Measurements from ENCODE around the gene TUBGCP3. TPM values are rescaled to one million over a fixed set of nuclear protein-coding genes. Genes with fewer than 3 reads are reported as not detected.

The TUBGCP3 gene
- total and polyA plus RNA-seq, 4 donors, result 3.6 to 45.9 (median 27.4) TPM

DNA sequence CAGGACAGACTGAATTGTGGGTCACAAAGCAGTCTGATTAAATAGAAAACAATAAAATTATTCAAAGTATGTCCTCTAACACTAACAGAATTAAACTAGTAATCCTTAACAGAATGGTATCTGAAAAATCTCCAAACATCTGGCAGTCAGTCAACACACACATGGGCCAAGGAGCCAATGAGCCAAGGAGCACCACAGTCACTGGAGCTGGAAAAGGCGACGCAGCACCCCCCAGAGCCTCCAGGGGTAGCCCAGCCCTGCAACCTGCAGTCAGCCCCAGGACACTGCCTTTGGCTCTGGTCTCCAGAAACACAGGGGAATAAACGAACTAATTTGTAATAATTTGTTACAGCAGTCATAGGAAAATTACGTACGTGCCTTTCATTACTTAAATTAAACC lies 12.3 kb downstream of the TUBGCP3 start:
- intact Hi-C loops (cut with DNase I), result no loop called here
- 44 to 45% methylated on average over 5 of the region's 5 CpGs for WGBS, 2 donors
- Histone ChIP-seq H3K9me3 (ENCODE audit: control insufficient read depth, low read length) (no peaks in the 10 kb centered on the region), H3K27me3 (ENCODE audit: control insufficient read depth in 1 of 2, insufficient read depth in 2 of 2, low read length in 1 of 2) (no peaks in the 10 kb centered on the region), H3K4me3 (ENCODE audit: low read length in 2 of 2) (no peak overlapping the region), H3K27ac (ENCODE audit: low read depth in 1 of 2, low read length in 2 of 2) (no peak overlapping the region), H3K4me1 (ENCODE audit: control insufficient read depth in 1 of 2, insufficient read depth in 2 of 2, low read length in 2 of 2) (peaks cover 0 to 2% of the 10 kb centered on the region in 2 donors), H3K36me3 (ENCODE audit: control insufficient read depth in 1 of 2, insufficient read depth in 2 of 2, low read length in 1 of 2) (no peaks in the 10 kb centered on the region)
- no peak for DNase-seq
- ATAC-seq (ENCODE audit: low FRiP score), result no peak

DNA sequence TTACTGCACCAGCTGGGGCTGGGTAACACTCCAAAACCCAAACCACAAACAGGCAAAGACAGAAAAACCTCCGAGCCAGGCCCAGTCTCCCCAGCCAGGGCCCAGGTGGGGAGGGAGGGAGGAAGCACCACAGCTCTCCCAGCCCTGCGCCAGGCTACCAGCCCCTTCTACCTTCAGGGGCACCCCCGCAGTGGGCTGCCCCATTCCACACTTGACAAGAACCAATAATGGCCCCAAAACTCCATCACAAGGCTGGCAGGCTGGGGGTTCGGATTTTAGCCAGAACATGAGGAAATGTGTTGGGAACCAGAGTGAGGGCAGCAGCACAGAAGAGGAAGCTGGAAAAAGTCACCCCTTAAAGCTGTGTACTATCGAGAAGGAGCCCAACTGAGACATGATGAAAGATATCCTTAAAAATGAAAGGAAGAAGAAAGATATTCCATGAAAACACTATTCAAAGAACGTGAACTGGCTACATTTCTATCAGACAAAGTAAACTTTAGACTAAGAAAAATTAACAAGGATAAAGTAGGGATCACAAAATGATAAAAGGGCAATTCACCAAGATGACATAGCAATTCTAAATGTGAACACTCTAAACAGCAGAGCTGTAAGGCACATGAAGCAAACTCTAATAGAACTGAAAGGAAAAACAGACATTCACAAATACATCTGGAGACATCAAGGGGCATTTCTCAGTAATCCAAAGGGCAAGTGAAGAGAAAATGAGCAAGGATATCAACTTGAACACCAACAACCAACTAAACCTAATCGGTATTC lies 12.9 kb downstream of the TUBGCP3 start:
- H3K4me3 ChIP-seq (ENCODE audit: low read length in 2 of 2), result no peak overlapping the region
- H3K4me1 ChIP-seq (ENCODE audit: control insufficient read depth in 1 of 2, insufficient read depth in 2 of 2, low read length in 2 of 2), result peaks cover 0 to 2% of the 10 kb centered on the region in 2 donors
- no peak overlapping the region for H3K27ac ChIP-seq (ENCODE audit: low read depth in 1 of 2, low read length in 2 of 2)
- intact Hi-C loops (cut with DNase I), result no loop called here
- DNase-seq (no peak), ATAC-seq (ENCODE audit: low FRiP score) (no peak)
- H3K36me3 ChIP-seq (ENCODE audit: control insufficient read depth in 1 of 2, insufficient read depth in 2 of 2, low read length in 1 of 2), result no peaks in the 10 kb centered on the region
- 55 to 61% methylated on average over 7 of the region's 7 CpGs for WGBS, 2 donors
- H3K9me3 ChIP-seq (ENCODE audit: control insufficient read depth, low read length), result no peaks in the 10 kb centered on the region
- no peaks in the 10 kb centered on the region for H3K27me3 ChIP-seq (ENCODE audit: control insufficient read depth in 1 of 2, insufficient read depth in 2 of 2, low read length in 1 of 2)

DNA sequence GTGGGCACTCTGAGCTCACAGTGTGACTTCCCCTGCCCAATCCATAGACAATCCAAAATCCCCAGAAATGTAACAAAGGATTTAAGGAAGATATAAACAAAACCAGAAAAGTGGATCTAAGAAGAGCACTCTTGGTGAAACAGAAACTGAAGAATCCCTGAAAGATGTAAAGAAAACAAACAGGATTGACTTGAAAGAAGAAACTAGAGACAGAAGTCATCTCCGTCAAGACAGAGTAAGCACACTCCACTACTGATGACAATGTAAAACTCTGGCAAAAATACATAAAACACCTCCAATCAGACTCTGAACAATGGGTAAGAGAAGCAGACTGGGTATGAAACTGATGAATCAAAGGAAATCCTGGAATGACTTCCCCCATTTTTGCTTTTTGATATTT lies 13.5 kb downstream of the TUBGCP3 start:
- Histone ChIP-seq H3K4me1 (ENCODE audit: control insufficient read depth in 1 of 2, insufficient read depth in 2 of 2, low read length in 2 of 2) (peaks cover 0 to 2% of the 10 kb centered on the region in 2 donors), H3K4me3 (ENCODE audit: low read length in 2 of 2) (no peak overlapping the region), H3K9me3 (ENCODE audit: control insufficient read depth, low read length) (no peaks in the 10 kb centered on the region), H3K27ac (ENCODE audit: low read depth in 1 of 2, low read length in 2 of 2) (no peak overlapping the region), H3K27me3 (ENCODE audit: control insufficient read depth in 1 of 2, insufficient read depth in 2 of 2, low read length in 1 of 2) (no peaks in the 10 kb centered on the region), H3K36me3 (ENCODE audit: control insufficient read depth in 1 of 2, insufficient read depth in 2 of 2, low read length in 1 of 2) (no peaks in the 10 kb centered on the region)
- DNase-seq (no peak), ATAC-seq (ENCODE audit: low FRiP score) (no peak)
- intact Hi-C loops (cut with DNase I), result no loop called here
- WGBS, 2 donors, result 91 to 92% methylated on average over 1 of the region's 1 CpG

DNA sequence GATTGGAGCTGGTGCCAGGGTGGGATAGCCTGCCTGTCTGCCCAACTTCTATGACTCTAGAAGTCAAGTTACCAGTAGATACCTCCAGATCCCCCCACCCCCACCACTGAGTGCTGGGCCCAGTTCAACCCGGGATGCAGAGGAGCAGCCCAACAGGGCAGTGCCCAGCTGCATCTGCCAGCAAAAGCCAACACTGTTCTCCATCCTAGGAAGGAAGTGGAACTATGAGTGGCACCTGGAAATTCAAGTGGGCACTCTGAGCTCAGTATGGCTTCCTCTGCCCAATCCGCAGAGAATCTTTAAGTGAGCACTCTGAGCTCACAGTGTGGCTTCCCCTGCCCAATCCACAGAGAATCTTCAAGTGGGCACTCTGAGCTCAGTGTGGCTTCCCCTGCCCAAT lies 14.2 kb downstream of the TUBGCP3 start:
- Histone ChIP-seq H3K36me3 (ENCODE audit: control insufficient read depth in 1 of 2, insufficient read depth in 2 of 2, low read length in 1 of 2) (no peaks in the 10 kb centered on the region), H3K4me1 (ENCODE audit: control insufficient read depth in 1 of 2, insufficient read depth in 2 of 2, low read length in 2 of 2) (peaks cover 0 to 2% of the 10 kb centered on the region in 2 donors), H3K27me3 (ENCODE audit: control insufficient read depth in 1 of 2, insufficient read depth in 2 of 2, low read length in 1 of 2) (no peaks in the 10 kb centered on the region), H3K27ac (ENCODE audit: low read depth in 1 of 2, low read length in 2 of 2) (no peak overlapping the region), H3K9me3 (ENCODE audit: control insufficient read depth, low read length) (no peaks in the 10 kb centered on the region), H3K4me3 (ENCODE audit: low read length in 2 of 2) (no peak overlapping the region)
- no peak for ATAC-seq (ENCODE audit: low FRiP score)
- intact Hi-C loops (cut with DNase I), result no loop called here
- no peak for DNase-seq
- 75 to 82% methylated on average over 2 of the region's 2 CpGs for WGBS, 2 donors

DNA sequence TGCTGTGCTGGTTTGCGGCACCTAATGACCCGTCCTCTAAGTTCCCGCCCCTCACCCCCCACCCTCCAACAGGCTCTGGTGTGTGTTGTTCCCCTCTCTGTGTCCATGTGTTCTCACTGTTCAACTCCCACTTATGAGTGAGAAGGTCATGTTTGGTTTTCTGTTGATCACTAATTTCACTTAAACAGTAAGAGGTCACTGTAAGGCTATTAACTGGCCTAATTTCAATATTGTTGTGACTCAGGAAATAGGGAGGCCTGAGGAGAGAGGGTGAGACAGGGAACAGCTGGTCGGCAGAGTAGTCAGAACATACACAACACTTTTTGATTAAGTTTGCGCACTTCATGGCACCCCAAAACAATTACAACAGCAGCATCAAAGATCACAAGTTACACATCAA lies 15.6 kb downstream of the TUBGCP3 start:
- Histone ChIP-seq H3K27me3 (ENCODE audit: control insufficient read depth in 1 of 2, insufficient read depth in 2 of 2, low read length in 1 of 2) (no peaks in the 10 kb centered on the region), H3K9me3 (ENCODE audit: control insufficient read depth, low read length) (no peaks in the 10 kb centered on the region), H3K36me3 (ENCODE audit: control insufficient read depth in 1 of 2, insufficient read depth in 2 of 2, low read length in 1 of 2) (peaks cover 0 to 3% of the 10 kb centered on the region in 2 donors), H3K4me3 (ENCODE audit: low read length in 2 of 2) (no peak overlapping the region), H3K27ac (ENCODE audit: low read depth in 1 of 2, low read length in 2 of 2) (no peak overlapping the region), H3K4me1 (ENCODE audit: control insufficient read depth in 1 of 2, insufficient read depth in 2 of 2, low read length in 2 of 2) (peaks cover 0 to 2% of the 10 kb centered on the region in 2 donors)
- ATAC-seq (ENCODE audit: low FRiP score), result no peak
- DNase-seq, result no peak
- 89 to 94% methylated on average over 5 of the region's 5 CpGs for WGBS, 2 donors
- intact Hi-C loops (cut with DNase I), result no loop called here

DNA sequence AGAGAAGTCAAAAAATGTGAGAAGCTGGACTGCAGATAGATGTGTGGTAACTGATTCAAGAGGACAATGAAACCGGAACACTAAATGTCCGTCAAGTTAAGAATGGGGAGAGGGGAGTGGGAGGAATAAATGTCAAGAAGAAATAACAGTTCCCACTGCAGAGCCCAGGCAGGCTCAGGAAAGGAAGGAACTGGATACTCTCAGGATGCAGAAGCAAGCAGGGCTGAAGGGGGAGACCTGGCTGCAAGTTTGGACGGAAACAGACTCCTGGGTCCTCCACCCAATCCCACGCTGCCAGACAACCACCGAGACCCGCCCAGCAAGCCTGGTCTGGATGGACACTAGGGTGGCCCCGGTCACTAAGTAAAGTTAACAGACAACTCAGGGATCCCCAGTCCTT lies 18.1 kb downstream of the TUBGCP3 start:
- Histone ChIP-seq H3K9me3 (ENCODE audit: control insufficient read depth, low read length) (no peaks in the 10 kb centered on the region), H3K27ac (ENCODE audit: low read depth in 1 of 2, low read length in 2 of 2) (no peak overlapping the region), H3K4me1 (ENCODE audit: control insufficient read depth in 1 of 2, insufficient read depth in 2 of 2, low read length in 2 of 2) (no peaks in the 10 kb centered on the region), H3K27me3 (ENCODE audit: control insufficient read depth in 1 of 2, insufficient read depth in 2 of 2, low read length in 1 of 2) (no peaks in the 10 kb centered on the region), H3K36me3 (ENCODE audit: control insufficient read depth in 1 of 2, insufficient read depth in 2 of 2, low read length in 1 of 2) (peaks cover 0 to 3% of the 10 kb centered on the region in 2 donors), H3K4me3 (ENCODE audit: low read length in 2 of 2) (no peak overlapping the region)
- WGBS, 2 donors, result 85 to 95% methylated on average over 7 of the region's 7 CpGs
- DNase-seq, result no peak
- intact Hi-C loops (cut with DNase I), result no loop called here
- no peak for ATAC-seq (ENCODE audit: low FRiP score)

DNA sequence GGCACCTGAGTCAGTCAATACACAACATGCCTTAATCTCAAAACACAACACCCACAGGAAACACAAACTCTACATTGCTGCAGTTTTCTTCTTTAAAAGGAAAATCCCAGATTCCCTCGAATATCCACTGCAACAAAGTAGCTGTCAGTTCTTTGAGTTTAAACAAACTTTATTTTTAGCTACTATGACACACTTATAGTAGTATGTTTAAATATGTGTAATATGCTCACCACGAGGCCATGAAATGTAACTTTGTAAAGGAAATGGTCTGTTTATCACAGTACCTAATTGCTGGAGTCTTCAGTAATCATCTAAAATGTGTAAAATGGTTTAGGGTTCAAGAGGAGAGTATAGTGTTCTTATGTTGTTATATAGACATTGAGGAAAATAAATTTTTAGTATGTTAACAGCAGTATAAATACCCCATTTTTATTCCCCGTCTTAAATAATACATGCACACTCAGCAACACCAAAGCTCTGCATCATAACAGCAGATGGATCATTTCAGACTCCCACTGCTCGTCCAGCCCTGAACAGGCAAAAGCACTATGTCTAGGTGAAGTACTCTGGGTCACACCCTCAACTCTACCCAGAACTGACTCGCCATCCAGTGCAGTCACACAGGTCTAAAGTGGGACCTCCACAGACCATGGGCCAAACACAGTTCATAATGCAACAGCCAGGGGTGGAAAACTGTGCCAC lies 20.6 kb downstream of the TUBGCP3 start:
- DNase-seq, result no peak

DNA sequence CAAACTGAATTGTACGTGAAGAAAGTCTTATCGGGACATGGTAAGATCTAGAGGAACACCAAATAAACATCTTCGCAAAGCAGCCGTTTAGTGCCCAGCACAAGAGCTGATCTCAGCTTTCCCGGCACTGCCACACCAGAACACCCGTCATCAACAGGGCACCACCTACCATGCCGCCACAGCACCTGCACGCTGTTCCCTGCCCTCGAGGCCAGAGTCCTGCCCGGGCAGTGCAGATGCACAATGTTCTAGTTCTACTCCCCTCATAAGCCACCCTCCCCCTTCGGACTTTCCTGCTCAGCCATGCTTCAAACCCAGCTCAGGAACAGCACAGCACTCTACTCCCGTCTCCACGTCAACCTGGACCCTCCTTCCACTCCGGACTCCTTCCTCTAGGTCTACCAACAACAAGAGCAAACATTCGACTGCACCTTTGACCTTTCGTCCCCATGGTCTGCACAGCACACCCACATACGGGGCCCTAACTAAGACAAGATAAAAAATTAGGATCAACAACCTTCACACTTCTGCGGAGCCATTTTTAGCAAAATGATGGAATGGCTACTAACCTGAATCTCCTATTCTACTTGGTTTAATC lies 25.1 kb downstream of the TUBGCP3 start:
- Histone ChIP-seq H3K27ac (ENCODE audit: low read depth in 1 of 2, low read length in 2 of 2) (no peak overlapping the region), H3K9me3 (ENCODE audit: control insufficient read depth, low read length) (no peaks in the 10 kb centered on the region), H3K4me1 (ENCODE audit: control insufficient read depth in 1 of 2, insufficient read depth in 2 of 2, low read length in 2 of 2) (no peaks in the 10 kb centered on the region), H3K36me3 (ENCODE audit: control insufficient read depth in 1 of 2, insufficient read depth in 2 of 2, low read length in 1 of 2) (peaks cover 0 to 4% of the 10 kb centered on the region in 2 donors), H3K4me3 (ENCODE audit: low read length in 2 of 2) (no peak overlapping the region), H3K27me3 (ENCODE audit: control insufficient read depth in 1 of 2, insufficient read depth in 2 of 2, low read length in 1 of 2) (no peaks in the 10 kb centered on the region)
- whole genome bisulfite sequencing, 2 donors, result 88 to 93% methylated on average over 18 of the region's 18 CpGs
- intact Hi-C loops (cut with DNase I), result no loop called here
- ATAC-seq (ENCODE audit: low FRiP score), result no peak
- no peak for DNase-seq

More for the DNA sequence above, 20.6 kb downstream of the TUBGCP3 start:
- 48 to 53% methylated on average over 5 of the region's 5 CpGs for WGBS, 2 donors
- intact Hi-C loops (cut with DNase I), result no loop called here
- Histone ChIP-seq H3K4me3 (ENCODE audit: low read length in 2 of 2) (no peak overlapping the region), H3K4me1 (ENCODE audit: control insufficient read depth in 1 of 2, insufficient read depth in 2 of 2, low read length in 2 of 2) (no peaks in the 10 kb centered on the region), H3K36me3 (ENCODE audit: control insufficient read depth in 1 of 2, insufficient read depth in 2 of 2, low read length in 1 of 2) (peaks cover 0 to 3% of the 10 kb centered on the region in 2 donors), H3K27ac (ENCODE audit: low read depth in 1 of 2, low read length in 2 of 2) (no peak overlapping the region), H3K27me3 (ENCODE audit: control insufficient read depth in 1 of 2, insufficient read depth in 2 of 2, low read length in 1 of 2) (no peaks in the 10 kb centered on the region), H3K9me3 (ENCODE audit: control insufficient read depth, low read length) (no peaks in the 10 kb centered on the region)
- ATAC-seq (ENCODE audit: low FRiP score), result no peak

All from aorta (tissue), 5 donors.